ENCODE data around the gene ZDHHC24.

The ZDHHC24 gene

DNA sequence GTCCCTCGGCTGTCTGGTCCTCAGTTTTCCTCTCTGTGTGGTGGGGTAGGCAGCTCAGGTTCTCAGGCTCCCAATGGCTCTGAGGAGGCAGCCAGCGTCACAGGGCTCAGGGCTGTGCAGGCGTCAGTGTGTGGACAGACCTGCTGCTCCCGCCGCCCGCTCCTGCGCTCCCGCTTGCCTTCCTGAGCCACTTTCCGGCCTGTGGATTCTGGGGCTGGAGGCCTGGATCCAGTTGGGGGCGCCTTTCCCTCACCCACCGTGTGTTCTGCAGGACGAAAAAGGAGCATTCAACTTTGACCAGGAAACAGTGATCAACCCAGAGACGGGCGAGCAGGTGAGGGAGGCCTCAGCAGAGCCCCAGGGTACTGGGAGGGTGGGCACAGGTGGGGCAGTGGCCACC is 50.9 kb downstream of the ZDHHC24 start:
- TF ChIP-seq, protein P1, sequence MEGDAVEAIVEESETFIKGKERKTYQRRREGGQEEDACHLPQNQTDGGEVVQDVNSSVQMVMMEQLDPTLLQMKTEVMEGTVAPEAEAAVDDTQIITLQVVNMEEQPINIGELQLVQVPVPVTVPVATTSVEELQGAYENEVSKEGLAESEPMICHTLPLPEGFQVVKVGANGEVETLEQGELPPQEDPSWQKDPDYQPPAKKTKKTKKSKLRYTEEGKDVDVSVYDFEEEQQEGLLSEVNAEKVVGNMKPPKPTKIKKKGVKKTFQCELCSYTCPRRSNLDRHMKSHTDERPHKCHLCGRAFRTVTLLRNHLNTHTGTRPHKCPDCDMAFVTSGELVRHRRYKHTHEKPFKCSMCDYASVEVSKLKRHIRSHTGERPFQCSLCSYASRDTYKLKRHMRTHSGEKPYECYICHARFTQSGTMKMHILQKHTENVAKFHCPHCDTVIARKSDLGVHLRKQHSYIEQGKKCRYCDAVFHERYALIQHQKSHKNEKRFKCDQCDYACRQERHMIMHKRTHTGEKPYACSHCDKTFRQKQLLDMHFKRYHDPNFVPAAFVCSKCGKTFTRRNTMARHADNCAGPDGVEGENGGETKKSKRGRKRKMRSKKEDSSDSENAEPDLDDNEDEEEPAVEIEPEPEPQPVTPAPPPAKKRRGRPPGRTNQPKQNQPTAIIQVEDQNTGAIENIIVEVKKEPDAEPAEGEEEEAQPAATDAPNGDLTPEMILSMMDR (IDR thresholded peaks at IDR 0.05), result no peak

DNA sequence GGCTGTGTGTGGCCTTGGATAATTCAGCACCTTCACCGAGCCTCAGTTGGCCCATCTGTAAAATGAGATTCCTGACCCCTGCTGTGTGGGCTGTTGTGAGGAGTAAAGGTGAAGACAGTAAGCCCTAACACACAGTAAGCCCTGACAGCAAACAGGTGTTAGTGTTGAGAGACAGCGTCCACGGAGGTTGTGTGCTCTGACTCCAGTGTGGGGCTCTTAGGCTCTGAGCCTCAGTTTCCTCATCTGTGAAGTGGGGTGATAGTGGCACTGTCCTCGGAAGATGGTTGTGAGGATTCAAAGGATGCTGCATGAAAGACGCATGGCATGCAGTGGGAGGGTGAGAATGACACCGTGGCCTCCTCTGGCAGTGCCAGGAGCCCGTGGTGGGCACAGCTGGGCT is 51.4 kb downstream of the ZDHHC24 start:
- TF ChIP-seq, protein P1 (IDR thresholded peaks at IDR 0.05), result no peak

DNA sequence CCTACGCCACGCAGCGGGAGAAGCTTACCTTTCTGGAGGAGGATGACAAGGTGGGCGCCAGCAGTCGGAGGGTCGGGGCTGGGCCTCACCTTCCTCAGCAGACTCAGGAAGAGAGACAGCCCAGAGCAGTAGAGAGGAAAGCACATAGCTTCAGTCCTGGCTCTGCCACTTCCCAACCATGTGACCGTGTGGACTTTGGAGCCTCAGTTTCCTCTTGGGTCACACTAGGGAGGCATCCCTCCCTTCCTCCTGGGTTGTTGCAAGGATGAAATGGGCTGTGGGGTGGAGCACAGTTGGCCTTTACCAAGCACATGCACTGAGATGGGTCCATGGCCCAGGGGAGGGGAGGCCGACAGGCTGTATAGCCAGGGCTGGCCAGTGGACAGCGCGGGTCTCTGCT is 52.7 kb downstream of the ZDHHC24 start:
- TF ChIP-seq, protein P1 (IDR thresholded peaks at IDR 0.05), result no peak

DNA sequence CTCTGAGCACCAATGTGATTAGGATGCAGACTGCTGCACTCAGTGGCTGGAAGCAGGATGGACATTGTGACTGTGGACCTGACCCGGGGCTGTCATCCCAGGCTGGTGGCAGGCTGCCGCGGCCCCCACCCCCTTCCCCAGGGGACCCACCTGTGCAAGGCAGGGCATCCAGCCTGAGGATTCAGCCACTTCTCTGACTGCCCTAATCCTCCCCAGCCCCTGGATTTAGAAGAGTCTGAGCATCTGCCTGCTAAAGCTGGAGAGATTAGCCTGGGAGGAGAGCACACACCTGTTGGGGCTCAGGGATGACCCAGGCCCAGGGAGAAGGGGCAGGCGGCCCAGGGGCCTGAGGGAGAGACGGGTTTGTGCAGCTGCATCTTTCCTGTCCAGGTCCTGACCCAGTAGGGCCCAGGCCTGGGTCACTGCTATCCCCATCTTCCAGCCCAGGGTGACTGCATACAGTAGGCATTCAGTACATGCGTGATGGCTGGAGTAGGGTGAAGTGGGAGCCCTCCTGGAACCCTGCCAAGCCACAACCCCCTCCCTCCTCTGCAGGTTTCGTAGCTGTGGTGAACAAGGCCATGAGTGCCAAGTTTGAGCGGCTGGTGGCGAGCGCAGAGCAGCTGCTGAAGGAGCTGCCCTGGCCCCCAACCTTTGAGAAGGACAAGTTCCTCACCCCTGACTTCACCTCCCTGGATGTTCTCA is 53.5 kb downstream of the ZDHHC24 start:
- TF ChIP-seq, protein P1 (IDR thresholded peaks at IDR 0.05), result no peak

DNA sequence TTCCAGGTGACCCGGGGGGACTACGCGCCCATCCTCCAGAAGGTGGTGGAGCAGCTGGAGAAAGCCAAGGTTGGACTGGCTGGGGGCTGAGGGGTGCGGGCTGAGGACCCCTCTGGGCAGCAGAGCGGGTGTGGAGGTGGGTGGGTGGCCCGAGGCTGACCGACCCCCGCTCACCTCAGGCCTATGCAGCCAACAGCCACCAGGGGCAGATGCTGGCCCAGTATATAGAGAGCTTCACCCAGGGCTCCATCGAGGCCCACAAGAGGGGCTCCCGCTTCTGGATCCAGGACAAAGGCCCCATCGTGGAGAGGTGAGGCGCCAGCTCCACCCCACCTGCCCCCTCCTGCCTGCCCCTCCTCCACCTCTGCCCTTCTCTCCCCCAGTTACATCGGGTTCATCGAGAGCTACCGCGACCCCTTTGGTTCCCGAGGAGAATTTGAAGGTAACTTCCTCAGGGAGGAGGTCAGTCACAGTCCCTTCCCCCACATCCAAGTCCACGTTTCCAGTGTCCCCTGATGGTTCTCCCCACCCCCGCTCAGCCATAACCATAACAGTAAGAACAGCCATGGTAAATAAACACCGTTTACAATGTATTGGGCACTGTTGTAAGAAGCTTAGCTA is 54.4 kb downstream of the ZDHHC24 start:
- TF ChIP-seq, protein P1 (IDR thresholded peaks at IDR 0.05), result peak; percentile 42

DNA sequence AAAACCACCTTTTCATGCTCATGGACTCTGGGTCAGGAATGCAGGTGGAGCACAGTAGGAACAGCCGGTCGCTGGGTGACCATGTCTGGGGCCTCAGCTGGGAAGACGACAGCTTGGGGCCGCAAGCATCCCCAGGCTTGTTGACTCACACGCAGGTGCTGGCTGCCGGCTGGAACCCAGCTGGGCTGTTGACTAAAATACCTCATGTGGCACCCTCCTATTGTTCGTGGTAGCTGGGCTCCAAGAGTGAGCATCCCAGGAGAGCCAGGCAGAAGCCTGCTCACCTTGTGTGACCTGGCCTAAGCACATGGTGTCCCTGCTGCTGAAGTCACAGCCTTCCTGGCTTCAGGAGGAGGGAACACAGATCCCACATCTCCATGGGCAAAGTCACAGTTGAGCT is 56.2 kb downstream of the ZDHHC24 start:
- TF ChIP-seq, protein P1 (IDR thresholded peaks at IDR 0.05), result no peak

DNA sequence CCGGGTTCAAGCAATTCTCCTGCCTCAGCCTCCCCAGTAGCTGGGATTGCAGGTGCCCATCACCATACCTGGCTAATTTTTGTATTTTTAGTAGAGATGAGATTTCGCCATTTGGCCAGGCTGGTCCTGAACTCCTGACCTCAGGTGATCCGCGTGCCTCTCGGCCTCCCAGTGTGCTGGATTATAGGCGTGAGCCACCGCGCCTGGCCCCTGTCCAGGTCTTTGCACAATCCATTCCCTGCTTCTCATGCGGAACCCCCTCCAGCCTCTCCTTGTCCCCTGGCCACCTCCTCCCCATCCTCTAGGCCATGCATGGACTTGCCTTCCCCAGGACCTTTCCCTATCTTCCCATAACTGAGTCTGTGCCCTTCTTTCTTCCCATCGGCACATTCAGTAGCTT is 56.9 kb downstream of the ZDHHC24 start:
- TF ChIP-seq, protein P1 (IDR thresholded peaks at IDR 0.05), result no peak
